Measurements from ENCODE around the gene LRP11. TPM values are rescaled to one million over a fixed set of nuclear protein-coding genes. Genes with fewer than 3 reads are reported as not detected.

LRP11 gene
- total RNA-seq, 1 donor from 2014 or later: 59.6 TPM

DNA sequence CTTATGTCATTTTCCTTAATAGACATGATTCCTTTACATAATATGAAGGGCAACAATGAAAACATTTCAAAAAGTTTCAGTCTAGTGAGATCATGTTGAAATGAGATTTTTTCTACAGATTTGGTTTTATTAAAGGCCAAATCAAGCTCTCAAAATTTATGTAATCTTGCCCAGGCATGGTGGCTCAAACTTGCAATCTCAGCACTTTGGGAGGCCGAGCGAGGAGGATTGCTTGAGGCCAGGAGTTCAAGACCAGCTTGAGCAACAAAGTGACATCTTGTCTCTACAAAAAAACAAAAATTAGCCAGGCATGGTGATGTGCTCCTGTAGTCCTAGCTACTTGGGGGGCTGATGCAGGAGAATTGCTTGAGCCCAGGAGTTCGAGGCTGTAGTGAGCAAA lies 50.8 kb downstream of the LRP11 start:
- no peak for DNase-seq (ENCODE audit: extremely low spot score, unreplicated experiment)
- Mint-ChIP-seq H3K27me3 (ENCODE audit: unreplicated experiment) (no peaks in the 10 kb centered on the region), H3K36me3 (ENCODE audit: unreplicated experiment) (peaks cover 23% of the 10 kb centered on the region), H3K9me3 (ENCODE audit: unreplicated experiment) (no peaks in the 10 kb centered on the region), H3K4me3 (ENCODE audit: unreplicated experiment) (no peak overlapping the region), H3K4me1 (ENCODE audit: unreplicated experiment) (peaks cover 2% of the 10 kb centered on the region), H3K27ac (ENCODE audit: unreplicated experiment) (no peak overlapping the region)
- TF ChIP-seq, protein P1, sequence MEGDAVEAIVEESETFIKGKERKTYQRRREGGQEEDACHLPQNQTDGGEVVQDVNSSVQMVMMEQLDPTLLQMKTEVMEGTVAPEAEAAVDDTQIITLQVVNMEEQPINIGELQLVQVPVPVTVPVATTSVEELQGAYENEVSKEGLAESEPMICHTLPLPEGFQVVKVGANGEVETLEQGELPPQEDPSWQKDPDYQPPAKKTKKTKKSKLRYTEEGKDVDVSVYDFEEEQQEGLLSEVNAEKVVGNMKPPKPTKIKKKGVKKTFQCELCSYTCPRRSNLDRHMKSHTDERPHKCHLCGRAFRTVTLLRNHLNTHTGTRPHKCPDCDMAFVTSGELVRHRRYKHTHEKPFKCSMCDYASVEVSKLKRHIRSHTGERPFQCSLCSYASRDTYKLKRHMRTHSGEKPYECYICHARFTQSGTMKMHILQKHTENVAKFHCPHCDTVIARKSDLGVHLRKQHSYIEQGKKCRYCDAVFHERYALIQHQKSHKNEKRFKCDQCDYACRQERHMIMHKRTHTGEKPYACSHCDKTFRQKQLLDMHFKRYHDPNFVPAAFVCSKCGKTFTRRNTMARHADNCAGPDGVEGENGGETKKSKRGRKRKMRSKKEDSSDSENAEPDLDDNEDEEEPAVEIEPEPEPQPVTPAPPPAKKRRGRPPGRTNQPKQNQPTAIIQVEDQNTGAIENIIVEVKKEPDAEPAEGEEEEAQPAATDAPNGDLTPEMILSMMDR (IDR thresholded peaks at IDR 0.05): no peak

DNA sequence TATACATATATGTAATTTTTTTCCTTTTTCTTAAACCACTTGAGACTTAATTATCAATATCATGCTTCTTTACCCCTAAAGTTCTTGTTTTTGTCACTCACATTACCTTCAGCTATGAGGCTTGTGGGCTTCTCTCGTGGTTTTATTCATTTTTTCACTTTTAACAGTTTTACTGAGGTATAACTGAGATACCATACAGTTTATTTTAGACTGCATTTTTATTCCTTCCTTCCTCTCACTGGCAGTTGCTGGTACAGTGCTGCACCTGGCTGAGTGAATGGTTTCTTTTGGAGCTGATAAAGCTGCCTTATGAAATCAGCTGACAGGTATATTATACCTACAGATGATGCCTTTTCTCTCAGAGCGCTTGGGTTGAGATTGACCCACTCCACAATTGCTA lies 54.4 kb downstream of the LRP11 start:
- Mint-ChIP-seq H3K36me3 (ENCODE audit: unreplicated experiment) (peaks cover 19% of the 10 kb centered on the region), H3K27me3 (ENCODE audit: unreplicated experiment) (no peaks in the 10 kb centered on the region), H3K9me3 (ENCODE audit: unreplicated experiment) (no peaks in the 10 kb centered on the region), H3K4me1 (ENCODE audit: unreplicated experiment) (peaks cover 2% of the 10 kb centered on the region), H3K4me3 (ENCODE audit: unreplicated experiment) (no peak overlapping the region), H3K27ac (ENCODE audit: unreplicated experiment) (no peak overlapping the region)
- no peak for DNase-seq (ENCODE audit: extremely low spot score, unreplicated experiment)
- TF ChIP-seq, protein P1 (IDR thresholded peaks at IDR 0.05): no peak

DNA sequence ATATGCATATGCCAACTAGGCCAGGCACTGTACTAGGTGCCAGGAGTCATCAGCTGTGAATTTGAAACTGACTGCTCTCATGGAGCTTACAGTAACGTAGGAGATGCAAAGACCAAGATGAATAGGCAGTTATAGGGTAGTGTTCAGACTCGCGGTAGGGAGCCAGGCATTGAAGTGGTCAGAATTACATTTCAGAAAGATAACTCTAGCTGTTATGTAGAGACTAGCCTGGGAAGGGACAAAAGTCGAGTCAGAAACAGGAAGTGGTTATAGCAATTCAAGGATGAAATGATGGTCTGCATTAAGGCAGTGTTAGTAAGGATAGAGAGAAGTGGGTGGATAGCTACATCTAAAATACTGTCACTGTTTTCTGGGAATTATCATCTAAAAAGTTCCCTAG lies 58.0 kb downstream of the LRP11 start:
- Mint-ChIP-seq H3K27me3 (ENCODE audit: unreplicated experiment) (no peaks in the 10 kb centered on the region), H3K27ac (ENCODE audit: unreplicated experiment) (no peak overlapping the region), H3K9me3 (ENCODE audit: unreplicated experiment) (no peaks in the 10 kb centered on the region), H3K4me1 (ENCODE audit: unreplicated experiment) (peaks cover 2% of the 10 kb centered on the region), H3K36me3 (ENCODE audit: unreplicated experiment) (peaks cover 13% of the 10 kb centered on the region), H3K4me3 (ENCODE audit: unreplicated experiment) (no peak overlapping the region)
- no peak for DNase-seq (ENCODE audit: extremely low spot score, unreplicated experiment)
- TF ChIP-seq, protein P1 (IDR thresholded peaks at IDR 0.05): no peak

DNA sequence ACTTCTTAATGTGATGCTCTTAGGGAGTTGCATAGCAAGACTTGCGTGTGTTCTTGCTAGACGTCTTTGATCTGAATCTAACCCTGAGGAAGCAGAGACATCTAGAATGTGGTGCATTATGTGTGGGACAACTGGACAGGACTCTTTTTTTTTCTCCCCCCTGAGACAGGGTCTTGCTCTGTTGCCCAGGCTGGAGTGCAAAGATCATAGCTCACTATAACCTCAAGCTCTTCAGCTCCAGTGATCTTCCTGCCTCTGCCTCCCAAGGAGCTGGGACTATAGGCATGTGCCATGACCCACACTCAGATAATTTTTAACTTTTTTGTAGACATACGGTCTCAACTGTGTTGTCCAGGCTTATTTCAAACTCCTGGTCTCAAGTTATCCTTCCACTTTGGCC lies 80.6 kb downstream of the LRP11 start:
- Mint-ChIP-seq H3K4me3 (ENCODE audit: unreplicated experiment) (no peak overlapping the region), H3K27ac (ENCODE audit: unreplicated experiment) (no peak overlapping the region)

DNA sequence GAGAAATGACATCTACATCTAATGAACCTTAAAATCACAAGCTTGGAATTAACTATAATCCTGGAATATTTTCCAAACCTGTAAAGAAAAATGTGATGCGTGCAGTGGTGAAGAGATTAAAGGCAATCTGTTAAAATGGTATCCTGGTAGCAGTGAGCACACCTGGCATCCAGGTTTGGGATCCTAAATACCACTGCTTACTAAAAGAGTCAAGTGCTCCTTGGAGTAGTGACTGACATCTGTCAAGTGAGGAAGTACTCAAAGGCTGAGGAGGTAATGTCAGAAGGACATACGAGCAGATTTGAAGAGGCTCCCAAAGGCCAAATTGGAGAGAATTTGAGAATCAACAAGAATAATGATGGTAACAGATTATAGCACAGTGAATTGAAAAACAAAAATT lies 81.8 kb downstream of the LRP11 start:
- Mint-ChIP-seq H3K27me3 (ENCODE audit: unreplicated experiment) (no peaks in the 10 kb centered on the region), H3K4me1 (ENCODE audit: unreplicated experiment) (no peaks in the 10 kb centered on the region), H3K9me3 (ENCODE audit: unreplicated experiment) (no peaks in the 10 kb centered on the region), H3K27ac (ENCODE audit: unreplicated experiment) (no peak overlapping the region), H3K4me3 (ENCODE audit: unreplicated experiment) (no peak overlapping the region), H3K36me3 (ENCODE audit: unreplicated experiment) (peaks cover 22% of the 10 kb centered on the region)
- TF ChIP-seq, protein P1 (IDR thresholded peaks at IDR 0.05): no peak
- no peak for DNase-seq (ENCODE audit: extremely low spot score, unreplicated experiment)

More for the DNA sequence above, 80.6 kb downstream of the LRP11 start:
- H3K4me1 Mint-ChIP-seq (ENCODE audit: unreplicated experiment): no peaks in the 10 kb centered on the region
- no peaks in the 10 kb centered on the region for H3K27me3 Mint-ChIP-seq (ENCODE audit: unreplicated experiment)
- TF ChIP-seq, protein P1 (IDR thresholded peaks at IDR 0.05): no peak
- H3K36me3 Mint-ChIP-seq (ENCODE audit: unreplicated experiment): peaks cover 22% of the 10 kb centered on the region
- DNase-seq (ENCODE audit: extremely low spot score, unreplicated experiment): no peak
- H3K9me3 Mint-ChIP-seq (ENCODE audit: unreplicated experiment): no peaks in the 10 kb centered on the region

Data from osteocyte (in vitro differentiated cells).